ENCODE measurements around the gene GRID2.

GRID2 gene

GRCh38 chr4:92346289-92346688, 42.5 kb downstream of the GRID2 start:
- no peak for DNase-seq
- Histone ChIP-seq H3F3A (ENCODE audit: insufficient read depth, low read length) (no peaks in the 10 kb centered on the region), H3K79me2 (ENCODE audit: low read length) (no peaks in the 10 kb centered on the region), H3K27me3 (replicated peaks; ENCODE audit: insufficient read depth, low read length) (no peaks in the 10 kb centered on the region), H2AFZ (ENCODE audit: low read length) (no peak overlapping the region), H3K36me3 (replicated peaks; ENCODE audit: insufficient read depth, low read length) (no peaks in the 10 kb centered on the region), H3K4me3 (ENCODE audit: low read length) (no peak overlapping the region), H3K27ac (ENCODE audit: low read length) (no peak overlapping the region), H3K4me1 (ENCODE audit: low read length) (no peaks in the 10 kb centered on the region), H3K9me2 (replicated peaks; ENCODE audit: insufficient read depth, low read length) (no peaks in the 10 kb centered on the region), H3K9me3 (replicated peaks; ENCODE audit: insufficient read depth, low read length) (no peaks in the 10 kb centered on the region), H3K4me2 (ENCODE audit: low read depth, low read length) (no peak overlapping the region), H3K9ac (ENCODE audit: low read length) (no peak overlapping the region), H4K20me1 (ENCODE audit: insufficient read depth, low read length) (no peaks in the 10 kb centered on the region)
- TF ChIP-seq EZH2phosphoT487 (IDR thresholded peaks at IDR 0.05; ENCODE audit: low read length) (no peak), EZH2 (optimal IDR thresholded peaks at IDR 0.05; ENCODE audit: low read depth, low read length) (no peak), CTCF (IDR thresholded peaks at IDR 0.05; ENCODE audit: low read length) (no peak)

- Histone ChIP-seq H3K9ac (ENCODE audit: low read length) (no peak overlapping the region), H2AFZ (ENCODE audit: low read length) (no peak overlapping the region), H3K27me3 (replicated peaks; ENCODE audit: insufficient read depth, low read length) (no peaks in the 10 kb centered on the region), H3K79me2 (ENCODE audit: low read length) (no peaks in the 10 kb centered on the region), H3K4me3 (ENCODE audit: low read length) (no peak overlapping the region), H3K4me1 (ENCODE audit: low read length) (no peaks in the 10 kb centered on the region), H4K20me1 (ENCODE audit: insufficient read depth, low read length) (no peaks in the 10 kb centered on the region), H3K4me2 (ENCODE audit: low read depth, low read length) (no peak overlapping the region), H3K9me3 (replicated peaks; ENCODE audit: insufficient read depth, low read length) (no peaks in the 10 kb centered on the region), H3F3A (ENCODE audit: insufficient read depth, low read length) (no peaks in the 10 kb centered on the region), H3K27ac (ENCODE audit: low read length) (no peak overlapping the region), H3K36me3 (replicated peaks; ENCODE audit: insufficient read depth, low read length) (no peaks in the 10 kb centered on the region), H3K9me2 (replicated peaks; ENCODE audit: insufficient read depth, low read length) (no peaks in the 10 kb centered on the region)
- no peak for DNase-seq
- TF ChIP-seq EZH2 (optimal IDR thresholded peaks at IDR 0.05; ENCODE audit: low read depth, low read length) (no peak), CTCF (IDR thresholded peaks at IDR 0.05; ENCODE audit: low read length) (no peak), EZH2phosphoT487 (IDR thresholded peaks at IDR 0.05; ENCODE audit: low read length) (no peak)
Observed at GRCh38 chr4:92357966-92358365, 54.2 kb downstream of the GRID2 start.

- H3K27me3 ChIP-seq (replicated peaks; ENCODE audit: insufficient read depth, low read length) = no peaks in the 10 kb centered on the region
- H3K9me3 ChIP-seq (replicated peaks; ENCODE audit: insufficient read depth, low read length) = no peaks in the 10 kb centered on the region
- no peak overlapping the region for H3K4me2 ChIP-seq (ENCODE audit: low read depth, low read length)
- no peak overlapping the region for H3K4me3 ChIP-seq (ENCODE audit: low read length)
- H3K4me1 ChIP-seq (ENCODE audit: low read length) = no peaks in the 10 kb centered on the region
- H3K27ac ChIP-seq (ENCODE audit: low read length) = no peak overlapping the region
- TF ChIP-seq EZH2phosphoT487 (IDR thresholded peaks at IDR 0.05; ENCODE audit: low read length) (no peak), EZH2 (optimal IDR thresholded peaks at IDR 0.05; ENCODE audit: low read depth, low read length) (no peak), CTCF (IDR thresholded peaks at IDR 0.05; ENCODE audit: low read length) (no peak)
- H3K36me3 ChIP-seq (replicated peaks; ENCODE audit: insufficient read depth, low read length) = no peaks in the 10 kb centered on the region
- no peak overlapping the region for H3K9ac ChIP-seq (ENCODE audit: low read length)
- H3F3A ChIP-seq (ENCODE audit: insufficient read depth, low read length) = no peaks in the 10 kb centered on the region
- H2AFZ ChIP-seq (ENCODE audit: low read length) = no peak overlapping the region
- H3K9me2 ChIP-seq (replicated peaks; ENCODE audit: insufficient read depth, low read length) = no peaks in the 10 kb centered on the region
- DNase-seq = no peak
- H4K20me1 ChIP-seq (ENCODE audit: insufficient read depth, low read length) = no peaks in the 10 kb centered on the region
- H3K79me2 ChIP-seq (ENCODE audit: low read length) = no peaks in the 10 kb centered on the region
Observed at GRCh38 chr4:92359491-92359890, 55.7 kb downstream of the GRID2 start.

Data from MM.1S (cell line).